ENCODE measurements around the gene ANO4.

The ANO4 gene

GRCh38 chr12:101064721-101065120 is 270.1 kb downstream of the ANO4 start:
- TF ChIP-seq CTCF (IDR thresholded peaks at IDR 0.05; ENCODE audit: control insufficient read depth, insufficient read depth, low read depth, low read length, missing control alignments), result no peak
- no peak overlapping the region for H3K4me3 ChIP-seq (ENCODE audit: control insufficient read depth, low read depth, low read length)
- DNase-seq (ENCODE audit: low read depth), result no peak

GRCh38 chr12:101066489-101066888 is 271.9 kb downstream of the ANO4 start:
- no peak for DNase-seq (ENCODE audit: low read depth)
- TF ChIP-seq CTCF (IDR thresholded peaks at IDR 0.05; ENCODE audit: control insufficient read depth, insufficient read depth, low read depth, low read length, missing control alignments), result no peak
- no peak overlapping the region for H3K4me3 ChIP-seq (ENCODE audit: control insufficient read depth, low read depth, low read length)

- no peak for DNase-seq (ENCODE audit: low read depth)
- TF ChIP-seq CTCF (IDR thresholded peaks at IDR 0.05; ENCODE audit: control insufficient read depth, insufficient read depth, low read depth, low read length, missing control alignments), result no peak
- no peak overlapping the region for H3K4me3 ChIP-seq (ENCODE audit: control insufficient read depth, low read depth, low read length)
Observed at GRCh38 chr12:101068402-101068801, 273.8 kb downstream of the ANO4 start.

GRCh38 chr12:101068836-101069235 is 274.3 kb downstream of the ANO4 start:
- DNase-seq (ENCODE audit: low read depth), result no peak
- no peak for TF ChIP-seq CTCF (IDR thresholded peaks at IDR 0.05; ENCODE audit: control insufficient read depth, insufficient read depth, low read depth, low read length, missing control alignments)
- H3K4me3 ChIP-seq (ENCODE audit: control insufficient read depth, low read depth, low read length), result no peak overlapping the region

- no peak overlapping the region for H3K4me3 ChIP-seq (ENCODE audit: control insufficient read depth, low read depth, low read length)
- DNase-seq (ENCODE audit: low read depth), result no peak
- no peak for TF ChIP-seq CTCF (IDR thresholded peaks at IDR 0.05; ENCODE audit: control insufficient read depth, insufficient read depth, low read depth, low read length, missing control alignments)
Observed at GRCh38 chr12:101074940-101075680, 280.5 kb downstream of the ANO4 start.

- DNase-seq (ENCODE audit: low read depth), result peak; percentile 67
- TF ChIP-seq CTCF (IDR thresholded peaks at IDR 0.05; ENCODE audit: control insufficient read depth, insufficient read depth, low read depth, low read length, missing control alignments), result no peak
- H3K4me3 ChIP-seq (ENCODE audit: control insufficient read depth, low read depth, low read length), result no peak overlapping the region
Observed at GRCh38 chr12:101076921-101077320, 282.3 kb downstream of the ANO4 start.
